A549 treated with AZD9567 at 1 μM for 4 hours (cell line): ENCODE measurements around the gene COL4A6. TPM values are rescaled to one million over a fixed set of nuclear protein-coding genes. Genes with fewer than 3 reads are reported as not detected.

ENCODE experiments used
- total RNA-seq: library from RNA; stranded (reverse); fragments of 200-300 nt; extraction: Qiagen RNA extraction; gene quantifications from 5 replicates; pipeline ENCODE4 v1.2.3, GENCODE V29; 2022; ENCODE audit not compliant: insufficient read depth

Gene COL4A6
- 12.1 to 15.2 TPM (median 14.7 TPM) in 5 replicates for total RNA-seq

DNA sequence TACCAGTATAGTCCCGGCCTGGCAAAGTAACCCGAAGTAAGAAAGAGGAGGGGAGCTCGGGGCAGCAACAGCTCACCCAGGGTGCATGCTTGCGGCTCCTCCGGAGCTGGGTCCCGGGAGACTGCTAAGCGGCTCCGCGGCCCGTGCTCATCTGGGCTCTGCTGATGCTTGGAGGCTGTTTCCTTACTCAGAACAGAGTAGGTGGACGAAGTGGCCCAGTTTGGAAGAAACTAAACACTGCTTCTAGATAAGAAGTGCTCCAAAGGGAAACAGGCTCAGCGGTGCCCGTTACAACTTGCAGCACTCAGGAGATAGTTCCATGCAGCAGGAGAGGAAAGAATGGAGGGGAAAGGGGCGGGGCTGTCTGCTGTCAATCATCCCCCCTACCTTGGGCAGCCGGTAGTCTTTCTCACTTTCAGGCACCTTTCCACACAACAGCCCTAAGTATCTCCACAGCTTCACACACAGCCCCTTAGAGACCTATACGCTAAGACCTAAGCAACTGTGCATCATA lies at the start of gene COL4A6:
Gene COL4A6 (minus strand): TSS at position 313 of the 514 bp plus-strand sequence. CDS start 226 bp downstream, at position 87.

DNA sequence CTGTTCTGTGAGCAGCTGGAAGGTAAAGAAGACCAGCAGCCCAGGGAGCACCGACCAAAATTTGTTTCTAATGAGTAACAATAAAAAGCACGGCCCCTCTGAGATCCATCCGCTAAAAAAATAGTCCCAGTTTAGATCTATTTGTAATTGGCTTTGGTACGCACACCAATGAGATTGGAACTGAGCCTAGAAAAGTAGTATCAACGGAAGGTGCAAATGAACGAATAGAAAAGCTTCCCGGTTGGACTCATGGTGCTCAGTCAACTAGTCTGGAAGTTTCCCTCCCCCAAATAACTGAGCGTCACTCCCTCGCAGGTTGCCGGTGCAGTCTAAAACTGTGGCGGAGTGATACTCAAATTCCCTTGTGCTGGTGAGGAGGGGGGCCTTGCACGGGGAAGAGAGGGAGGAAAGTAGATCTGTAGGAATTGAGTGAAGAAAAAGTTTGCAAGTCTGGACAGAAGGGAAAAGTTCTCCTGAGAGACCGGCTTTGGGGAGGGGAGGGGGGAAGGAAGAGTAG lies 1.3 kb upstream of the COL4A6 start, which contains the start of gene COL4A5:
Gene COL4A5 (plus strand): TSS at position 413 of the 517 bp plus-strand sequence. CDS start 288 bp downstream, outside the sequence.

Other genes with a start within 250 kb of the COL4A6 start
- gene COL4A5, start 1.4 kb upstream of the COL4A6 start, total RNA-seq, result 9.5 to 13.0 TPM (median 12.7 TPM) in 5 replicates